Measurements from ENCODE around the gene PODXL2.
"Not testable (repeated sequence)": the region's sequence is repeated elsewhere in the genome, so short reads cannot be mapped to it uniquely, and the experiment has no call there.

Gene PODXL2

DNA sequence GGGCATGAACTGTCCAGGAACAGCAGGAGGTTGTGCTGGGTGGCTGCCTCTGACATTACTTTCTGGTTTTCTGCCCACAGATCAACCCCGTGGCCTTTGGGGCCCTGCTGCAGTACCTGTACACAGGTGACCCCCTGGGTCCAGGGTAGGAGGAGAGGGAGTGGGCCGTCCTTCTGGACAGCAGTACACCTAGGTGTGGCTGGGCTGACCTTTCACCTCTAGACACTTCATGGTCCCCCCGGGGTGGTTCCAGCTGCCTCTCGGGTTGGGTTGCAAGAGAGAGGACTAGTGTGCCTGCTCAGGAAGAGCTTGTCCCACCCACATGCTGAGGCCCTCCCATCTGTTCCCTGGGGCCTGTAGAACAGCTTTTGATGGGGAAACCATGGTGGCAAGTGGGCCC, 47.5 kb downstream of the PODXL2 start:
- no peak for DNase-seq (ENCODE audit: low read depth)

DNA sequence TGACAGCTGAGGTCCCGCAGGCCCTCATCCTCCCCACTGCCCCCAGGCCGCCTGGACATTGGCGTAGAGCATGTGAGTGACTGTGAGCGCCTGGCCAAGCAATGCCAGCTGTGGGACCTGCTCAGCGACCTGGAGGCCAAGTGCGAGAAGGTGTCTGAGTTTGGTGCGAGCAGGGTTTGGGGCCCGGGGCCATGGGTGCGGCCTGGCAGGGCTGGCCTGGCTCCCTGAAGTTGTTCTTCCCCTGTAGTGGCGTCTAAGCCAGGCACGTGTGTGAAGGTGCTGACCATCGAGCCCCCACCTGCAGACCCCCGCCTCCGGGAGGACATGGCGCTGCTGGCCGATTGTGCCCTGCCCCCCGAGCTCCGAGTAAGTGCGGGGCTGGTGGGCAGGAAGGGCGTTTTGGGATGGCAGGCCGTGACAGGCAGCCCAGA, 48.0 kb downstream of the PODXL2 start:
- no peak for DNase-seq (ENCODE audit: low read depth)

DNA sequence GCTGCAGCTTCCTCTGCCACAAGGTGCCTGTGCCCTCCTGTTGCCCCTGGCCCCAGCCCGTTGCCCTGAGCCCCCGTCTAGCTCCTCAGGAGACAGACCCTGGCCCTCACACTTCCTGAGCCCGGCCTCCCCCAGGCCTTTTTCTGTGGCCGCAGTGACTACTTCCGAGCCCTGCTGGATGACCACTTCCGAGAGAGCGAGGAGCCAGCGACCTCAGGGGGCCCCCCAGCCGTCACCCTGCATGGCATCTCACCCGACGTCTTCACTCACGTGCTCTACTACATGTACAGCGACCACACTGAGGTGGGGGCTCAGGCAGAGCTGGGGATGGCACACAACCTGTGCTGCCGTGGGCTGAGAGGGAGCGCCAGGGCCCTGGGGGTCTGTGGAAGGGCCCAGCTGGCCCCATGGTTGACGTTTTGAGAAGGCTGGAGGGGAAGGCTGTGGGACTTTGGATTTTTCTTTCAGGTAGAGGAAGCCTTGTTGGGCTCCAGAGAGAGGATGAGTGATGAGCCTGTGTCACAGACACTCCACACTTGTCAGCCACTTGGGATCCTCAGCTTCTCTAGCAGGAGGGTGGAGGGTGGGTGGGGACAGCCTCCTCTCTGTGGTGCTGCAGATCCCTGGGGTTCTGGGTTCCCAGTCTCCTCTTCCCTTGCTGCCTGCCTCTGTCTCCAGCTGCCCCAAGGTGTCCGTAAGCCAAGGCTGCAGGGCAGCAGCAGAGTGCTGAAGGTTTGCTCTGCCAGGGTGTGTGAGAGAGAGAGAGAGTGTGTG, 48.7 kb downstream of the PODXL2 start:
- no peak for DNase-seq (ENCODE audit: low read depth)

DNA sequence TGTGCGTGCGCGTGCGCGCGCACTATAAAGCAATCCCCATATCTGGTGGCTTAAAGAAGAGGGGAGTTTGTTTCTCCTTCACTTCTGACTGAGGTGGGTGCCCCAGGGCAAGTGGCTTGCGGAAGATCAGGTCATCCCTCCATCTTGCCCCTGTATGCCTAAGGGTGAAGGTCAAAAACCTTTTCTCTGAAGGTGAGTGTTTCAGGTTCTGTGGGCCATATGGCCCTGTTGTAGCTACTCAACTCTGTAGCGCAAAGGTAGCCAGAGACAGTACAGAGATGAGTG, 49.3 kb downstream of the PODXL2 start:
- no peak for DNase-seq (ENCODE audit: low read depth)

DNA sequence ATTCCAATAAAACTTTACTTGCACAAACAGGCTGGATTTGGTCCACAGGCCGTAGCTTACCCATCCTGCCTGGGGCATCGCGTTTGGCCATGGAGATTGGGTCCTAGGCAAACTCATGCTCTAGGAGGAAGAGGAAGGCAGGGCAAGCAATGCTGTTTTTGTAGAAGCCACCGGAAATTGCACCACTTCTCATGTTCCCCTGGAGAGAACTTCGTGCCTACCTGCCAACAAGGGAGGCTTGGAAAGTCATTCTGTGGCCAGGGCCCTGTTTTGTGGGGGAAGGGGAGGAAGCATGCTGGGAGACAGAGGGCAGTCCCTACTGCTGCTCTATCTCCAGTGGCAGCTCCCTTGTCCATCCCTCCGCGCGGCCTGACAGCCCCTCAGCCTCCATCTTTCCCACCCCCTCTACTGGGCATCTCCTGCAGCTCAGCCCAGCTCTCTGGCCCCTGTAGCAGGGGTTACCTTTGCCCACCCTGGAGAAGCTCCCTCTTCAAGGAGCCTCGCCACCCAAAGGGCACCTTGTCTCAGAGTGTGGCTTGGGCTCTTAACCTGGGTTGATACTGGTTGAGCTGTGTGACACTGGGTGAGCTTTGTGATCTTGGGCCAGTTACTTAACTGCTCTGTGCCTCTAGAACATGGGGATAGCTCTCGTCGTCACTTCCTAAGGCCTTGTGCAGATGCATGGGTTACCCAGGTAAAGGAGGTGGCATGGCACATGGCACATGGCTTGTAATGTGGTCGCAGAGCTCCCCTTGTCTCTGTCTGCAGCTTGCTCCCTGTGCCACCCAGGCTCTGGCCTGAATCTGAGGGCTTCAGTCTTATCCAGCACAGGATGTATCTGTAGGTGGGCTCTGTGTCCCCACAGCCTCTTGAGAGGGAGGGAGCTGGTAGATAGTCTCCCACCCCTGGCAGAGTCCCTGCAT, 49.9 kb downstream of the PODXL2 start:
- DNase-seq (ENCODE audit: low read depth), result no peak

DNA sequence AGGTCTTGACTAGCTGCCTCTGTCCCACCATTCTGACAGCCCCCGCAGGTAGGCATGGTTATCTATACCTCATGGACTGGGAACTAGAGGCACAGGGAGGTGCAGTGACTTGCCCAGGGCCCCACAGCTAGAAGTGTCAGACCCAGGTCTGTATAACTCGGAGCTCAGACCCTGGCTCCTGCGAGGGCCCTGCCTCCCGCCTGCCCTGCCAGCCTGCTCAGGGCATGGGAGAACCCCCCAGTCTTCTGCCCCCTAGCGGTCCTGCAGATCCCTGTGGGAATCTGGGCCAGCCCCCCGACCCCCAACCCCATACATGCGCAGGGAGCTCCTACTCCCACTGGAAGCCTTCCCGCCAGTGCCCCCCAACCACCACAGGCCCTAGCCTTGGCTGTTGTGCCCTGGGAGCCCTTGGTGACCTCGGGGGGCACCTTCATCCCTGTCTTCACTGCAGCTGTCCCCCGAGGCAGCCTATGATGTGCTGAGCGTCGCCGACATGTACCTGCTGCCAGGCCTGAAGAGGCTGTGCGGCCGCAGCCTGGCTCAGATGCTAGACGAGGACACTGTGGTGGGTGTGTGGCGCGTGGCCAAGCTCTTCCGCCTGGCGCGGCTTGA, 50.7 kb downstream of the PODXL2 start:
- DNase-seq (ENCODE audit: low read depth), result no peak

DNA sequence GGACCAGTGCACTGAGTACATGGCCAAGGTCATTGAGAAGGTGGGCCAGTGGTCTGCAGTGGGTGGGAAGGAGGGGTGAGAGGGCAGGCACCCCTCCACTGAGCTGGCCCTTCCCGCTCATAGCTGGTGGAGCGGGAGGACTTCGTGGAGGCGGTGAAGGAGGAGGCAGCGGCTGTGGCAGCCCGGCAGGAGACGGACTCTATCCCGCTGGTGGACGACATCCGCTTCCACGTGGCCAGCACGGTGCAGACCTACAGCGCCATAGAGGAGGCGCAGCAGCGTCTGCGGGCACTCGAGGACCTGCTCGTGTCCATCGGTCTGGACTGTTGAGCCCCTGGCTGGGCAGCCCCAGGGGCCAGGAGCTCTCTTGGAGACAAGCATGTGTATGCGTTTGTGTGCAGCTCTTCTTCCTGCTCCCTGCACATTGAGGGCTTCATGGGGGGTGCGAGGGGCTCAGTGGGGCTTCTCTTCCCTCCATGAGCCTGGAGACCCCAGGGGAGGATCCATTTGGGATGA, 51.2 kb downstream of the PODXL2 start:
- DNase-seq (ENCODE audit: low read depth), result no peak

DNA sequence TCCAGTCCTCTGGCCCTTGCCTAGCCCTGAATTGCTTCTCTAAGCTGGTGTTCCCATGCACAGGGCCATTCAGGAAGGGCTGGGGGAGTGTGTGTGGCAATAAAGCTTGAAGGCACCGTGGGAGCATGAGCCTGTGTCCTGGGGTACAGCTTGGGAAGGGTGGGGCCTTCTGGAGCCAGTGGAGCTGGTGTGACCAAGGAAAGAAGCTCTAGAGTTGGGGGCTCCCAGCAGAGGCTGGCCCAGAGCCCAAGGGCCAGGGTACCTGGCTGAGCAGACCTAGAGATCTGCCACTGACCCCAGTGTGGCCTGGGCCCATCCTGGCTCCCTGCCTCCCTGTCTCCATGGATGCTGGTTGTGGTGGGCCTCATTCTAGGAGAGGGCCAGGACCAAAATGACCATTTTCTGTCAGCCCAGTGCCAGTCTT, 51.8 kb downstream of the PODXL2 start:
- DNase-seq (ENCODE audit: low read depth), result no peak

DNA sequence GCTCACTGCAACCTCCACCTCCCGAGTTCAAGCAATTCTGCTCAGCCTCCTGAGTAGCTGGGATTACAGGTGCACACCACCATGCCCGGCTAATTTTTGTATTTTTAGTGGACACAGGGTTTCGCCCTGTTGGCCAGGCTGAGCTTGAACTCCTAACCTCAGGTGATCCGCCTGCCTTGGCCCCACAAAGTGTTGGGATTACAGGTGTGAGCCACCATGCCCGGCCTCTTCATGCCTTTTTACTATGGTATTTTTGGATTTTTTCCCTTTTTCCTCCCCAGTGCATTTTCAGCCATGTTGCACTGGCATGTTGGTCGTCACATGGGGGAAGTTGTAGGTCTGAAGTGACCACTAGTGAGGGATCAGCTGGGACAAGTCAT, 53.2 kb downstream of the PODXL2 start:
- not testable (repeated sequence) for DNase-seq (ENCODE audit: low read depth)

DNA sequence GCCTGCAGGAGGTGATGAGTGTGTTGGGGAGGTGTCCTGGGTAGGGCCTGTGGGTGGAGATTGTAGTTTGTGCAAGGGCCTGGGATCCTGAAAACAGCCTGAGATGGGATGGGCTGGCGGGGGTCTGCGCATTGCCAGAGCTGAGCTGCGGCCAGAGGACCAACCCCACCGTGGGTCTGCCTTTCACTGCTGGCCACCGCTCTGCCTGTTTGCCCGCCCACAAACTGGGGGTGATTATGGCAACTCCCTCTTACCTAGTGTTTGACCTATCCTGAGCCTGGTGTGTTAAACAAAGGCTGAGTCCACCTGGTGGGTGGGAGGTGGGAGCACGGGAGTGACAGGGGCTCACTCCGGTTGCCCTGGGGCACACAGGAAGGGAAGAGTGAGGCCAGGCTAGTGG, 53.6 kb downstream of the PODXL2 start:
- DNase-seq (ENCODE audit: low read depth), result no peak

DNA sequence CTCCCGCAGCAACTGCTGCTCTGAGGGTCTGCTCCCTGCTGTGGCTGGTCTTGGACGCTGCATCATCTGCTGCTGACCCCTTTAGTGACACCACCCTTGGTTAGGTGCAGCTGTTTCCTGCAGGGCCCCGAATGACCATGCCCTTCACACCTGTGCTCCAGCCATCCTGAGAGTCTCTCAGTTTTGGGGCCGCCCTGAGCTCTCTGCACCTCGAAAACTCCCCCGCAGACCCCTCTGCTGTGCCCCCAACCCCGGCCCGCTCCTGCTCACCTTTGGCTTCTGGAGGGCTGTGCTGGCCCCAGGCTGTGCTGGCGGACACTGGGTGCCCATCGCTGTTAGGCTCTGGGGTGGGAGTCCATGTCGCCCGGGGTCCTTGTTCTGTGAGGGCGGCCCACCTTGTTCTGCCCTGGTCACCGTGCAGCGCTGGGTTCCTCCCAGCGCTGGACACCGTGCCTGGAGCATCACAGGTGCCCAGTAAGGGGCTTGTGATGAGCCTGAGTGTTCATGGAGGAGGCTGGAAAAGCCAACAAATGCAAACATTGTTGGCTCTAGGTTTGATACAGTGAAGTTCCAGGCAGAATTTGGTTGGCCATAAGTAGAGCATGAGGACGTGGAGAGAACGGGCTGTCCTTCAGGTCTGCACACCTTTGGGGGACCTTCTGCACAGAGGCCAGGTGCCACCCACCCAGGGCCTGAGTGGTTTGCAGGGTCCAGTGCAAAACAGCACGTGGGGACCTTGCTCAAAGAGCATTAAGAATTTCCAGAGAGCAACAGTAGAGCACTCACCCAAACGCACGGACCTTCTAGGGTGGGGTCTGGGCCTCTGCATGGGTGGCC, 56.1 kb downstream of the PODXL2 start:
- no peak for DNase-seq (ENCODE audit: low read depth)

DNA sequence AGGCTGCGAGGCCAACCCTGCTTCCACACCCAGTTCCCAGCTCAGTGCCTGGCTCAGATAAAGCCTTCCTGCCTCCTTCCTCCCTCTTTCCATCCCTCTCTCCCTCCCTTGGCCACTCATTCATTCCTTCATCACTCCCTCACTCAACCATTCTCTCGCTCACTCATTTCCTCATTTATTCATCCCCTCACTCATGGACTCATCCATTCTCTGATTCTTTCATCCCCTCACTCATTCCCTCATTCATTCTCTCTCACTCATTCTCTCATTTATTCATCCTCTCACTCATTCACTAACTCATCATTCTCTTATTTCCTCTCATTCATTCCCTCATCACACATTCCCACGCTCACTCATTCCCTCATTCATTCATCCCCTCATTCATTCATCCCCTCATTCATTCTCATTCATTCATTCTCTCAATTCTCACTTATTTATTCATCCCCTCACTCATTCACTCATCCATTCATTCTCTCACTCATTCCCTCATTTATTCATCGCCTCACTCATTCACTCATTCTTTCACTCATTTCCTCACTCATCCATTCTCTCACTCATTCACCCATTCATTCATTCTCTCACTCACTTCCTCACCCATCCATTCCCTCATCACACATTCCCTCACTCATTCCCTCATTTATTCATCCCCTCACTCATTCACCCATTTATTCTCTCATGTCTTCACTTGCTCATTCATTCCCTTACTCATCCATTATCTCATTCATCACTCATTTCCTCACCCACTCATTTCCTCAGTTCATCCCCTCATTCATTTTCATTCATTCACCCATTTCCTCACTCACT, 56.9 kb downstream of the PODXL2 start:
- DNase-seq (ENCODE audit: low read depth), result no peak

DNA sequence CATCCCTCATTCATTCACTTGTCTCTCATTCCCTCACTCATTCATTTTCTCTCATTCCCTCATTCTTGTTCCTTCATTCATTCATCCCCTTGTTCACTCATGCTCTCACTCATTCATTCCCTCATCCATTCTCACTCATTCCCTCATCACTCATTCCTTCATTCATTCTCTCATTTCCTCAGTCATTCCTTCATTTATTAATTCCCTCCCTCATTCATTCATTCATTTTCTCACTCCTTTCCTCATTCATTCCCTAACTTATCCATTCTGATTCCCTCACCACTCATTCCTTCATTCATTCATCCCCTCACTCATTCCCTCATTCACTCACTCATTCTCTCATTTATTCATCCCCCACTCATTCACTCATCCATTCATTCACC, 57.5 kb downstream of the PODXL2 start:
- DNase-seq (ENCODE audit: low read depth), result no peak

DNA sequence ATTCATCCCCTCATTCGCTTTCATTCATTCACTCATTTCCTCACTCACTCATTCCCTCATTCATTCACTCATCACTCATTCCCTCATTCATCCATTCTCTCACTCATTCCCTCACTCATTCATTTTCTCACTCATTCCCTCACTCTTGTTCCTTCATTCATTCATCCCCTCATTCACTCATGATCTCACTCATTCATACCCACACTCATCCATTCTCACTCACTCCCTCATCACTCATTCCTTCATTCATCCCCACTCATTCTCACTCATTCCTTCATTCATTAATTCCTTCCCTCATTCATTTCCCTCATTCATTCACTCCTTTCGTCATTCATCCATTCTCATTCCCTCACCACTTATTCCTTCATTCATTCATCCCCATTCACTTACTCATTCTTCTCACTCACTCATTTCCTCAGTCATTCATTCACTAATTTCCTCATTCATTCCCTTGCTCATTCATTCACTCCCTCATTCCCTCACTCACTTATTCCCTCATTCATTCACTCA, 58.3 kb downstream of the PODXL2 start:
- no peak for DNase-seq (ENCODE audit: low read depth)

DNA sequence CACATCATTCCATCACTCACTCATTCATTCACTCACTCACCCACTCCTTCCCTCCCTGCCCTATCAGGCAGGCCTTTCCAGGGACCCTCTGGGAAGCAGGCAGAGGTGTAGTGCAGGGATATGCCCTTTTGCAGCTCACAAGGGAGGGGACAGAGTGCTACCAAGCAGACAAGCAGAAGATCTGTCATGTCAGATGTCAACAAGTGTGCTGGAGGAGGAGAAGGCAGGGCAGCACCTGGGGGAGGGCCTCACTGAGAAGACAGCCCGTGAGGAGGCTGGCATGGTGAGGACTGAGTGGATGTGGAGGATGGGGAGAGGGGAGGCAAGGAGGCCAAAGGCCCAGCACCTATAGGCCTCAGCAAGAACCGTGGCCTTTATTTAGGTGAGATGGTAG, 59.0 kb downstream of the PODXL2 start:
- DNase-seq (ENCODE audit: low read depth), result no peak

DNA sequence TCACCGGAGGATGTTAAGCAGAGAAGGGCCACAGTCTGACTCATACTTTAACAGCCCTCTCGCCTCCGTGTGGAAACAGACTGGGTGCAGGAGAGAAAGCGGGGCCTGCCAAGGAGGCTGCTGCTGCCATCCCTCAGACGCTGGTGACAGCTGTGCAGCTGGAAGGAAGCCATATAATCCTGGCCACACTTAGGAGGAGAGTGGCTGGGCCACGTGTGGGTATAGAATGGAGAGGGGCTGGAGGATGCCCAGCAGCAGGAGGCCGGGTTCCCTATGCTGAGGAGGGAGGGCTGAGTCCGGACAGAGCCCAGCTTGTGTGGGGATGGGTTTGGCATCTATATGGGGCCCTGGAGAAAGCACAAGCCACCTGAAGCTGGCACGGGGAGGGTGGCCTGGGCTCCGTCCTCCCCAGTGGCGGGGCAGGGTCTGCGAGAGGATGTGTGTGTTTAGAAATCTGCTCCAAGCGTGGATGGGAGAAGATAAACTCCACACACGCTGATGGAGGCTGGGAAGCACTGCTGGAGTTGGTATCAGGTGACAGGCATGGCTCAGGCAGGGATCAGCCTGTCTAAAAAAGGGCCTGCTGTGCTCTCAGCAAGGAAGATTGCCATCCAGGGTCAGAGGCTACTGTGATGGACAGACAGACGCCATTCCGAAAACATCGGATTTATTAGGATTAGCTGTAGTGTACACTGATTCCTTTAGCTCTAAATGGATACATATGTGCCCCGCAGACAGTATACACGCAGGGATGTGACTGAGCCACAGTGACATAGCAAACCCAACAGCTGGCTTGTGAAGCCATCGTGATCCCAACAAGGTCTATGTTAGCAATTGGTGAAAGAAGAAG, 59.7 kb downstream of the PODXL2 start:
- DNase-seq (ENCODE audit: low read depth), result no peak

DNA sequence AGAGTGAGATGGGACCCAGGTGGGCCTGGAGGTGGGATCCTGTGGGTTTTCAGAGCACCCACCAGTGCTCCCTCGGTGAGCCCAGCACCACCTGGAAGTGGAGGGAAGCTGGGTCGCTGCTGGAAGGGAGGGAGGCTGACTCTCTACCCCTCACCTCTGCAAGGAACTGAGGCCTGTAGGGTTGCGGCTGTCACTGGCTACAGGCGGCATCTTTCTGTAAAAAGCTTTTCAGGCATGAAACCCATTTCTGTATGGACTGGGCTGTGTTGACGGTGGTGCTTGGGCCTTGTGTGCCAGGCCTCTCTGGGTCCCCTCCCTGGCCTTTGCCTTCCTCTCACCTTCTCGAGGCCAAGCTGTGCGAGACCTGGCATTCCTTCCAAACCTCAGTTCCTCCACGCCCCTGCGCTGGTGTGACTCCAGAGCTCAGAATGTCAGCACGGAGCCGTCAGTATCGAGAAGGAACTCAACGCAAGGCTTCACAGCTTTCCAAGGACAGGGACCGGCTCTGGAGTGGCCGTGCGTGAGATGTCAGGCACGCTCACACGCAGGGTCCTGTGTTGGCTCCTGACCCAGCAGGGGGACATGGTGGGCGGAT, 60.4 kb downstream of the PODXL2 start:
- DNase-seq (ENCODE audit: low read depth), result no peak

DNA sequence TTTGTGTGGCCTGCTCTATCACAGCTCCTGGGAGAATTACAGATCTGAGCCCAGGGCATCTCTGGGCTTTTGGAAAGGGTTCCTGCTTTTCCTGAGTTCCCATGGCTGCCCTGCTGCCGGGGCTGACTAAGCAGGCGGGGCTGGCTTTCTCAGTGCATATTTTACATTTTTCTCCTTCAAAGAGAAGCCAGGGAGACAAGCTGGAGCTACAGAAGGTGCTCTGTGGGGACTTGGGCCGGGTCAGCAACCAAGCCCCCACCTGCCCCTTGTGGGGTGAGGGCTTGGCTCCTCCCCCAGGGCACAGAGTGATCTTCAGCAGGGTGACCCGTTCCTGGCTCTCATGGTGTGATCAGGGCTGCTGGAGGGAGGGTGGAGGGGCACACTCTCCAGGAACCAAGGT, 61.1 kb downstream of the PODXL2 start:
- DNase-seq (ENCODE audit: low read depth), result no peak

DNA sequence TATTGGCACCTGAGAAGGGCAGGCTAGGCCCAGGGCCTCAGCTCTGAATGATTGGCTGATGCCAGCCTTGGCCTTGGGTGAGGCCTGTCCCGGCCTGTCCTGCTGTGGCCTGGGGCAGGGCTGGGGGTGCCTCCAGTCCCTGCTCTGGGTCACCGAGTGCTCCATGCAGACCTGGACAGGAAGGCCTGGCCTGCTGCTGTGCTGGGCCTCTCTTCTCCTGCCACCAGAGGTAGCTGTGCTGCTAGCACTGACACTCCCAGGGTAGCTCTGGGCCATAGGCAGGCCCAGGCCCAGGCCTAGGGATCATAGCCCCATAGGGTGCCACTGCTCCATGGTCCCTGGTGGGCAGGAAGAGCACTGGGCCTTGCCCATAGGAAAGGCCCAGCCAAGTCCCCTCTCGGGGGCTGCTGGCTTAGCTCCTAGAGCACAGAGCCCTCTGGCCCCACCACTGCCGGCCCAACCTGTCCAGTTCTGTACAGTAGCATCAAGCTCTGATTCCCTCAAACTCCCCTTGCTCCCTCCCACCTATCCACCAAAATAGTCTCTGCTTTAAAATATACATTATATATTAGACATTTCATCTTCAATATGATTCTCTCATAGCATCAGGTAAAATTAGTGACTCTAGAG, 62.0 kb downstream of the PODXL2 start:
- DNase-seq (ENCODE audit: low read depth), result peak; percentile 60

Data from GM04504 (cell line).